HG03342 (cell line): ENCODE results near the gene DIS3L.
"Not testable (repeated sequence)": the region's sequence is repeated elsewhere in the genome, so short reads cannot be mapped to it uniquely, and the experiment has no call there.

Source experiments
- ATAC-seq: cut with Tn5 transposase; IDR thresholded peaks from one replicate; pipeline ENCODE4 v1.9.1; 2021; ENCODE audit warnings: mild to moderate bottlenecking, moderate library complexity; ENCODE audit not compliant: unreplicated experiment

DIS3L gene

DNA sequence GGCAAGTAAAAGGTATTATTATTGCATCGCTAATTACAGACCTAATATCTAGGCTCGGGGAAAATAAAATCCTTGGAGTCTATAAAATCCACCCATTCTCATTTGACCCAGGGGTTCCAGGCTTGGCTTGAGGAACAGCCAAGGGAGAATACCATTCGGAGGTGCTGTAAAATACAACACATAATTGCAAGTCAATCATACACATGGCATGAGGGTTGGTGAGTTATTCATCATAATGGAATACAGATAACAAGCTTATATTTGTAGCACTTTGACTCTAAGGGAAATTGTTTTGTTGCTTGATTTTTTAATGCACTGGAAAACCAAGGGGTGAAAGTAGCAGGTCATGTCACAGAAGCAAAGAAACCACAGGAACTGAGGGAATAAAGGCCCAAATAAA lies 16.8 kb upstream of the DIS3L start:
- no peak for ATAC-seq

DNA sequence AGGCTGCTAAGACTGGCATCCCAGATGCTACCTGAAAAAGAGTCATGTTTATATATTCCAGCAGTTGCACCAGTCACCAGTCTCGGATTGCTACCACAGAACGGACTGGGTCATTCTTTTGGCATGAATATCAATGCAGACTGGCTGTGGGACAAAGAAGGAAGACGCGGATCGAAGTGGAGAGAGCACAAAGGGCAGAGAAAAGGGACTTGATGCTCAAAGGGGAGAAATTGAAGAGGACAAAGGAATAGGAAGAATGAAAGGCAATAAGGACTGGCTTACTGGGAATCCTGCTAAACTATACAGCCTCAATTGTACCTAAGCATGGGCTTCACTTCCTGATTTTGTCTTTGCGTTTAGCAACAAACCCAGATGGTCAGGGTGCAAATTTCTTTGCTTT lies 15.3 kb upstream of the DIS3L start:
- ATAC-seq = no peak

GRCh38 chr15:66278671-66279070 lies 14.7 kb upstream of the DIS3L start:
- ATAC-seq = no peak

GRCh38 chr15:66284271-66284670 lies 9.1 kb upstream of the DIS3L start:
- ATAC-seq = no peak

DNA sequence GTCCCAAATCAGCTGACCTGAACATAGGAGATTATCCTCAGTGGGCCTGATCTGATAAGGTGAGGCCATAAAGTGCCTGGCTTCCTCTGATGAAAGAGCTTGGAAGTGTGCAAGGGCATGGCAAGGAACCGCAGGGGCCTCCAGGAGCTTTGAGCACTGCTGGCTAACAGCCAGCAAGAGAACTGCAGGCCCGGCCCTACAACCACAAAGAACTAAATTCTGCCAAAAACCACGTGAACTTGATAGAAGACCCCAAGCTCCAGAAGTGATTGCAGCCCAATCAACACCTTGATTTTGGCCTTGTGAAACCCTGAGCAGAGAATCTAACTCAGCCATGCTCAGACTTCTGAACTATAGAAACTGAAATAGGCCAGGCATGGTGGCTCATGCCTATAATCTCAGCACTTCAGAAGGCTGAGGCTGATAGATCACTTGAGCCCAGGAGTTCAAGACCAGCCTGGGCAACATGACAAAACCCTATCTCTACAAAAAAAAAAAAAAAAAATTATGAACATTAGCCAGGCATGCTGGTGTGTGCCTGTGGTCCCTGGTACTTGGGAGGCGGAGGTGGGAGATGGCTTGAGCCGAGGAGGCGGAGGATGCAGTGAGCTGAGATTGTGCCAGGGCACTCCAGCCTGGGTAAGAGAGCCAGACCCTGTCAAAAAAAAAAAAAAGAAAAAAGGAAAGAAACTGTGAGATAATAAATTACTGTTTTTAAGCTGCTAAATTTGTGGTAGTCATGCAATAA lies 7.7 kb upstream of the DIS3L start:
- ATAC-seq = no peak

- no peak for ATAC-seq
Measured at GRCh38 chr15:66287461-66288057, 5.8 kb upstream of the DIS3L start.

GRCh38 chr15:66288093-66288492 lies 5.3 kb upstream of the DIS3L start:
- no peak for ATAC-seq

DNA sequence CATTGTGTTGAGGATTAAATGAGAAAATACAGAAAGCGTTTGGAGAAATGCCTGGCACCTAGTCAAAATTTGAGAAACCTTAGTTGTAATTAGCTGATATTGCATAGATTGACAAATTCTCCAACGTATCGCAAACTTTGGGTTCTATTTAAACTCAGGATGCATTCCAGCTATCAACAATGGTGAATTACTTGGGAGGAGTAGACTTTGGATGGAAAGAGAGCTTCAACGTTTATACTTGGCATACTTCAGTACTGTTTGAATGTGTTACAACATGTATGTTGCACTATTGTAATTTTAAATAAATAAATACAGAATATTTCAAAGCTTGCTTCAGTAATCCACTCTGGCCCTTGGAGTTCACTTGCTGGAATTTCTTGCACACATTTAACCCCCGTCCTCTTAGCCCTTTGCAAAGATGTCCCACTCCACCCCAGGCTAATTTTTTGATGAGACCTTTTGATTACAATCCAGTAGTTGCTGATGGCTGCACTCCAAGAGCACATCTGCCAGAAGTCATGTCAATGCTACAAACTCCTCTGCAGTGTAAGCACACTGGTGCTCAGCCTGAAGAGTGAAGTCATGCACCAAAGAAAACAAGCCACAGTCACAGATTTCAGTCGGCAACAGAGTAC lies 4.7 kb upstream of the DIS3L start:
- no peak for ATAC-seq

DNA sequence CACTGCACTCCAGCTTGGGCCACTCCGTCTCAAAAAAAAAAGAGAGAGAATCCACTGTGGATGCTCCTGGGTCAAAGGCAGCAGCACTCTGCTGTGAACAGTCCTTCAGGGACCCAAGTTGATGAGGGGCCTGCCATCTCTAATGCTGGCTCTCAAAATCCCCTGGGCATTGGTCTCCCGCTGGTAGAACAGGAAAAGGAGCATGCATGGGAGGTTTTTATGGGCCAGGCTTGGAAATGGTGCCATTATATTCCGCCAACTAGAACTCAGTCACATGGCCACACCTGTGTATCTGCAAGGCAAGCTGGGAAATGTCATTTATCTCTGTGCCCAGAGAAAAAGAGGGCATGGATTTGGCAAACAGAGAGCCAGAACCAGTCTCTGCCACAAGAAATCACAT lies 3.4 kb upstream of the DIS3L start:
- no peak for ATAC-seq

DNA sequence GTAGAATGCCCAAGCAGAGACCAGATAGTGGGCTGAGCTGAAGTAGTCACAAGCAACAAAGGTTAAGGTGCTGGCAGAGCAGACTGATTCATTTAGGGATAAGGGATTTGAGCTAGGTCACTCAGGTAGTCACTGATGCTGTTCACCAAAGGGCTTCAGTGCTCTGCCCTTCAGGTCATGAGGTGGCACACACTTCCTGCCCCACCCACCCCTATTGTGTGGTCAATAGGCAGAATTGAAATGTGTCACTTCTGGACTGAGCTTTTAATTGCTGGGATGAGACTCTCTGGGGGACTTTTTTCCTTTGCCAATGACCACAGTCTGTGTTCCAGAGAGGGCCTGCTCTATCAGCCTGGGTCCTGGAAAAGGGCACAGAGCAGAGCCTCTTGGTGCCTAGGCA lies 2.9 kb upstream of the DIS3L start:
- ATAC-seq = no peak

DNA sequence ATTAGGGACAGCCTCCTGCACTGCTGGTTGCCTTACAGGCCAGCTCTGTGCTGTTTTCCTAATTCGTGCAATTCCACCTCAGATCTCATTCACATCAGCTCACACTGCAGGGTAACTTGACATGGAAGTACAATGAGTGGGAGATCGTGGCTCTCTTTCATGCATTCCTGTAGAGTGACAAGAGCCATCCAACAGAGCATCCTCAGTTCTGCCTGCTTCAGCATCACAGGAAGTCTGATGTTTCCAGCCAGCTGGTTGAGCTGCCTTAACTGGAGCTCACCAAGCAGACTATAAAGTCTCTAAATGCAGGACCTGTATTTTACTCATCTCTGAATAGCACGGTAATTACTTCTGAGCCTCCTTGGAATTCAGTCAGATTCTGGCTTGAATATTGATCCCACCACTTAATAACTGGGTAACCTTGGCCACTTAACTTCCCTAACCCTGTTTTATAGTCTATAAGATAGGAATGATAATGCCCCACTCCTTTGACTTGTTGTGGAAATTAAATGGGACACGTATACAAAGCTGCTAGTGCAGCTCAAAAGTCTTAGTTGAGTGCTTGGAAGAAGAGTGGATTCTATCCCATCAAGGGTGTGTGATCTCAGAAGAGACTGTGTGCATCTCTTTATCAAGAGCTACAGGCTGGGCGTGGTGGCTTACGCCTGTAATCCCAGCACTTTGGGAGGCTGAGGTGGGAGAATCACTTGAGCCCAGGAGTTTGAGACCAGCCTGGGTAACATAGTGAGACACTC lies 1.4 kb upstream of the DIS3L start:
- ATAC-seq = no peak

- no peak for ATAC-seq
Measured at GRCh38 chr15:66292571-66293418, 573 bp upstream of the DIS3L start.

GRCh38 chr15:66294157-66294931 lies 976 bp downstream of the DIS3L start:
- ATAC-seq = peak; percentile 37

DNA sequence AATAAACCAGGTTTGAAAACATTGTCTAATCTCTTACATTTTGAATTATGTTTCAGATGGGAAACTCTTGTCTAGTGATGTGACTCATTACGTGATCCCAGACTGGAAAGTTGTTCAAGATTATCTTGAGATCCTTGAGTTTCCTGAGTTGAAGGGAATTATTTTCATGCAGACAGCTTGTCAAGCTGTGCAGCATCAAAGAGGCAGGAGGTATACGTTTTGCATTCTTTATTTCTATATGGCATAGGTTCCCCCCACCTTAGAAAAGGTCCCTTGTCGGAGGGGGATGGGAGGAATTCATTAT lies 1.5 kb downstream of the DIS3L start:
- ATAC-seq = no peak

DNA sequence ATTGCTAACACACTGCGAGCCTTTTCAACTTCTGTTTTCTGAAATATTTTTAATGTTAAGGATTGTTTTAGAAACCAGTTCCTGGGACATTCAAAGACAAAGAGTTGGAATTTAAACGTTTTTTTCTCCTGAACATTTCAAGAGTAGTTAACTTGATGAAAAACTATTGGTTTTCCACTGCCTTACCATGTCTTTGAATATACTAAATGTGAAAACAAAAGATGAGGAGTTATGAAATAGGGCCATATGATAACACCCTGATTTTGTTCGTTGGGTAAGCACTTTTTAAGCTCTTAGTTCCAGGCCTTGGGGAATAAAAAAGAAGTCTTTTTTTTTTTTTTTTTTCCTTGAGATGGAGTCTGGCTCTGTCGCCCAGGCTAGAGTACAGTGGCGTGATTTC lies 2.8 kb downstream of the DIS3L start:
- no peak for ATAC-seq

GRCh38 chr15:66298803-66299251 lies 5.5 kb downstream of the DIS3L start:
- no peak for ATAC-seq

- ATAC-seq = no peak
Measured at GRCh38 chr15:66302489-66303278, 9.3 kb downstream of the DIS3L start.

DNA sequence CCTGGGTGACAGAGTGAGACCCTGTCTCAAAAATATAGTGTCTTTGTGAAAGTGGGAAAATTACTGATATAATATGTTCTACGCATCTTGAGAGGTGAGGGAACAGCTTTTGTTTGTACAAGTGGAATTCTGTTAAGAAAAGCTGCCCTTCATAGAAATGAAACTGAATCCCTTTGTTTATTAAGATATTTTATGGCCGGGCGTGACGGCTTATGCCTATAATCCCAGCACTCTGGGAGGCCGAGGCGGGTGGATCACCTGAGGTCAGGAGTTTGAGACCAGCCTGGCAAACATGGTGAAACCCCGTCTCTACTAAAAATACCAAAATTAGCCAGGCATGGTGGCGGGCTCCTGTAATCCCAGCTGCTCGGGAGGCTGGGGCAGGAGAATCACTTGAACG lies 11.1 kb downstream of the DIS3L start:
- not testable (repeated sequence) for ATAC-seq

DNA sequence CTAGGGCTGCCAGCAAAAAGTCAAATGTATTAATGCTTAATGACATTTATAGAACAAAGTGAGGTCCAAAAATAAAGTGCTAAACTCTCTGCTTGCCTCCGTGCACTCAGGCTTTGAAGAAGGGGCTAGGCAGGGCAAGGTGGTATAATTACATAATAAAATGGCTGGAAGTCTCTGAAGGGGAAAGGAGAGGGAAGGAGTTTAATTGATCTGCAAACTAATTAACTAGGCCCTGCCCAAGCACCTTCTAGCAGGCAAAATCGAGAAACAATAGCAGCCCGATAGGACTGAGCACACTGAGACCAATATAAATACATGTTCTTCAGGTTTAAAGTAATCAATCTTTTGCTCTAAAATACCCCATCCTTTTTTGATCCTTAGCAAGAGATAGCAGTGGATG lies 13.0 kb downstream of the DIS3L start:
- no peak for ATAC-seq
